Smooth muscle cell (in vitro differentiated cells): ENCODE measurements around the gene TPGS2. TPM values are rescaled to one million over a fixed set of nuclear protein-coding genes. Genes with fewer than 3 reads are reported as not detected.

ENCODE experiments used
- DNase-seq: peaks from one replicate; lab custom pipeline; 2025; ENCODE audit not compliant: unreplicated experiment; lab: John Stamatoyannopoulos, UW
- H2AFZ ChIP-seq: fragments of 200-600 bp; sonication (generic); 2 replicates; pipeline ENCODE4 v1.6.0; 2016; ENCODE audit warnings: antibody characterized with exemption, low read depth, mild to moderate bottlenecking
- H3F3A ChIP-seq: fragments of 200-600 bp; sonication (generic); 2 replicates; pipeline ENCODE4 v1.6.0; 2017; ENCODE audit warnings: antibody characterized with exemption, low read depth
- H3K27ac ChIP-seq: fragments of 200-600 bp; sonication (generic); 2 replicates; pipeline ENCODE4 v1.5.1; 2016; ENCODE audit warnings: low read depth, mild to moderate bottlenecking
- H3K27me3 ChIP-seq: fragments of 200-600 bp; sonication (generic); 2 replicates; pipeline ENCODE4 v1.6.1; 2016; ENCODE audit warnings: low read depth, mild to moderate bottlenecking
- H3K36me3 ChIP-seq: fragments of 200-600 bp; sonication (generic); 2 replicates; pipeline ENCODE4 v1.5.1; 2016; ENCODE audit warnings: low read depth
- H3K4me1 ChIP-seq: fragments of 200-600 bp; sonication (generic); 2 replicates; pipeline ENCODE4 v1.5.1; 2016; ENCODE audit warnings: low read depth
- H3K4me2 ChIP-seq: fragments of 200-600 bp; sonication (generic); 2 replicates; pipeline ENCODE4 v1.6.0; 2016; ENCODE audit warnings: mild to moderate bottlenecking
- H3K4me3 ChIP-seq: fragments of 200-600 bp; sonication (generic); 2 replicates; pipeline ENCODE4 v1.5.1; 2016; ENCODE audit warnings: mild to moderate bottlenecking
- H3K79me2 ChIP-seq: fragments of 200-600 bp; sonication (generic); 2 replicates; pipeline ENCODE4 v1.6.0; 2016; ENCODE audit warnings: low read depth, mild to moderate bottlenecking
- H3K9ac ChIP-seq: fragments of 200-600 bp; sonication (generic); 2 replicates; pipeline ENCODE4 v1.6.0; 2016; ENCODE audit warnings: low read depth
- H3K9me3 ChIP-seq: fragments of 200-600 bp; sonication (generic); replicated peaks from 2 replicates; pipeline ENCODE4 v1.5.1; 2016; ENCODE audit warnings: low read depth
- H4K20me1 ChIP-seq: fragments of 200-600 bp; sonication (generic); 2 replicates; pipeline ENCODE4 v1.6.0; 2016; ENCODE audit warnings: low read depth
- WGBS: methylation state at CpG from one replicate; pipeline ENCODE4 v1.1.7; 2016; ENCODE audit warnings: low lambda C conversion rate; 5-methylcytosine and 5-hydroxymethylcytosine counted together
- polyA plus RNA-seq: library from polyadenylated mRNA; unstranded; fragments of >200 nt; fragmentation: Nextera tagmentation; extraction: Ambion mirVana; gene quantifications from 2 replicates; pipeline ENCODE4 v1.2.1, GENCODE V29; 2016
- total RNA-seq: library from RNA; depleted of rRNA; stranded (reverse); fragments of >200 nt; gene quantifications from 2 replicates; pipeline ENCODE4 v1.2.3, GENCODE V29; 2014
- TF ChIP-seq, protein P1 (sequence below): fragments of 200-600 bp; sonication (generic); IDR thresholded peaks from 2 replicates; pipeline ENCODE4 v1.5.1; 2017; ENCODE audit warnings: borderline replicate concordance, mild to moderate bottlenecking, antibody characterized with exemption; ENCODE audit not compliant: insufficient read depth, poor library complexity, severe bottlenecking

The TPGS2 gene
- total and polyA plus RNA-seq, 2 experiments from 2014 or later: 99.2 to 157 TPM

DNA sequence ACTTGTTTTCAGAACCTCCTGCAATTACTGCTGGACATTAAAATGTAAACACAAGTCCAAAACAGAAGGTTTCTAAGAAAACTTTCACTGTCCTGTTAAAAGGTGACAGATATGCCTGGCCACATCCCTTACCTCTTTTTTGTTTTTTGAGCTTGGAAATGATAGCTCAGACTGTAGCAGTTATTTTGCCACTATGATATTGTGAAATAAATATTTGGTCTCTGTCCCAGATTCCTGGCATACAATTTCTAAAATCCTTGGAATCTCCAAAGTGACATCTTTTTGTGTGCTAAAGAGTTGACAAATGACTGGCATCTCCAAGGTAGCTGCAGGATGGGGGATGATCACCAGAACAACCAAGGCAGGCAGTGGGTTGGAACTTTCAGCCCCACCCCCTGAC lies 16.8 kb downstream of the TPGS2 start:
- Histone ChIP-seq H3K27me3 (no peaks in the 10 kb centered on the region), H3F3A (no peaks in the 10 kb centered on the region), H3K4me1 (no peaks in the 10 kb centered on the region), H3K27ac (no peak overlapping the region), H3K4me3 (no peak overlapping the region), H4K20me1 (peaks cover 26% of the 10 kb centered on the region), H3K79me2 (no peaks in the 10 kb centered on the region), H3K9me3 (no peaks in the 10 kb centered on the region), H3K9ac (no peak overlapping the region), H2AFZ (no peak overlapping the region), H3K4me2 (no peak overlapping the region), H3K36me3 (no peaks in the 10 kb centered on the region)
- TF ChIP-seq, protein P1, sequence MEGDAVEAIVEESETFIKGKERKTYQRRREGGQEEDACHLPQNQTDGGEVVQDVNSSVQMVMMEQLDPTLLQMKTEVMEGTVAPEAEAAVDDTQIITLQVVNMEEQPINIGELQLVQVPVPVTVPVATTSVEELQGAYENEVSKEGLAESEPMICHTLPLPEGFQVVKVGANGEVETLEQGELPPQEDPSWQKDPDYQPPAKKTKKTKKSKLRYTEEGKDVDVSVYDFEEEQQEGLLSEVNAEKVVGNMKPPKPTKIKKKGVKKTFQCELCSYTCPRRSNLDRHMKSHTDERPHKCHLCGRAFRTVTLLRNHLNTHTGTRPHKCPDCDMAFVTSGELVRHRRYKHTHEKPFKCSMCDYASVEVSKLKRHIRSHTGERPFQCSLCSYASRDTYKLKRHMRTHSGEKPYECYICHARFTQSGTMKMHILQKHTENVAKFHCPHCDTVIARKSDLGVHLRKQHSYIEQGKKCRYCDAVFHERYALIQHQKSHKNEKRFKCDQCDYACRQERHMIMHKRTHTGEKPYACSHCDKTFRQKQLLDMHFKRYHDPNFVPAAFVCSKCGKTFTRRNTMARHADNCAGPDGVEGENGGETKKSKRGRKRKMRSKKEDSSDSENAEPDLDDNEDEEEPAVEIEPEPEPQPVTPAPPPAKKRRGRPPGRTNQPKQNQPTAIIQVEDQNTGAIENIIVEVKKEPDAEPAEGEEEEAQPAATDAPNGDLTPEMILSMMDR: no peak
- no peak for DNase-seq

DNA sequence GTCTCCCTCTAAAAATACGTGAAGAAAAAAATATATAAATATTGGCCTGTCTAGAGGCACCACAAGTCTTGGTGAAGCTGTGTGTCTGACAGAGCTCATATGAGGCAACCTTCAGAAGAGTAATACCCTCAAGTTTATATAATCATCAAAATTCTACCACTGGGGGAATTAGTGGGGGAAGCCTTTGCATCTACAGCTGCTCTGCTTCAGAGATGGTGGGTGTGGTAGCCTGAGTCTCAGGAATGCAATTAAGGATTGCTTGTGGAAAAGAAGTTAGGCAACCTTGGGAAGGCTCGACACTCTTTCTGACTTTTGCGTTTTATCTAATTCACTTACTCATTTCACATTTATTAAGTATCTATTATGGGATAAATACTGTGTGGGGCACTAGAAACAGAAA lies 17.4 kb downstream of the TPGS2 start:
- Histone ChIP-seq H4K20me1 (peaks cover 26% of the 10 kb centered on the region), H2AFZ (no peak overlapping the region), H3K27ac (no peak overlapping the region), H3K9ac (no peak overlapping the region), H3K9me3 (no peaks in the 10 kb centered on the region), H3K79me2 (no peaks in the 10 kb centered on the region), H3K4me3 (no peak overlapping the region), H3K4me2 (no peak overlapping the region), H3K4me1 (no peaks in the 10 kb centered on the region), H3F3A (no peaks in the 10 kb centered on the region), H3K27me3 (no peaks in the 10 kb centered on the region), H3K36me3 (no peaks in the 10 kb centered on the region)
- 72% methylated on average over 3 of the region's 3 CpGs for WGBS
- TF ChIP-seq, protein P1: no peak
- no peak for DNase-seq

DNA sequence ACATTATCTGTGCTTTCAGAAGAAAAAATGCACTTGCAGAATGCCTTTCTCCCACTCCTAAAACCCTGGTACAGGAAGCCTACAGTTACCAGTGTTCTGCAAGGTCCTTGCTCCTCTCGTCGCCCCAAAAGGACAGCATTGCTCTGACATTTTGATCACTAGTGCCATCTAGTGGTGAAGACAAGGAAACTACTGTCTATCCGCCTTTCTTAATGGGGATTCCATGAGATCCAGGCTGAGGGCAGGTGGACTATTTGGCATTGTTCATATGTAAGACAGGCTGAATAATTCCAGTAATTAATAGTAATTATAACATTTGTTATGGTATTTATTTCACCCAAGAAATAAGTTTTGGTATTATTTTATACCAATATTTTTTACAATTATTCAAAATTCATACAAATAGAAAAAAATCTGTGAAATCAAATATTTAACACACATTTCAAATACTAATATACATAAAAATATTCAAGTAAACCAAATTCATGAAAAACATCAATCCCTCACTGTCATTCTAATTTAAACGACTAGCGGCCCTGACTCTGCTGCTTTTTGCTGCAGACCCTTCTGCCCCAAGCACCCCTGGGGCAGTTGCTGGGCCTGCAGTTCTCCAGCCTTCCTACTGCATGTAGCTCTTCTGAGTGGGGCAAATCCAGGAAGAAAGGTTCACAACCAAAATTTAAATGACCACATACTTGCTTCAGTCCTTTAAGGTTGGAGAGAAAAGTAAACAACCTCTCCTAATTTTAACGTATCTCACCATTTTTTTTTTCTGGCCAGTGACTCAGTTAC lies 19.0 kb downstream of the TPGS2 start:
- no peaks in the 10 kb centered on the region for H3K9me3 ChIP-seq
- H3K4me1 ChIP-seq: no peaks in the 10 kb centered on the region
- H3K79me2 ChIP-seq: no peaks in the 10 kb centered on the region
- no peaks in the 10 kb centered on the region for H3K36me3 ChIP-seq
- H3K27ac ChIP-seq: no peak overlapping the region
- 43% methylated on average over 6 of the region's 6 CpGs for WGBS
- no peak overlapping the region for H3K4me3 ChIP-seq
- H3K4me2 ChIP-seq: no peak overlapping the region
- H3F3A ChIP-seq: no peaks in the 10 kb centered on the region
- TF ChIP-seq, protein P1: peak; percentile 71
- DNase-seq: no peak
- no peak overlapping the region for H2AFZ ChIP-seq
- no peaks in the 10 kb centered on the region for H3K27me3 ChIP-seq
- no peak overlapping the region for H3K9ac ChIP-seq
- peaks cover 26% of the 10 kb centered on the region for H4K20me1 ChIP-seq

DNA sequence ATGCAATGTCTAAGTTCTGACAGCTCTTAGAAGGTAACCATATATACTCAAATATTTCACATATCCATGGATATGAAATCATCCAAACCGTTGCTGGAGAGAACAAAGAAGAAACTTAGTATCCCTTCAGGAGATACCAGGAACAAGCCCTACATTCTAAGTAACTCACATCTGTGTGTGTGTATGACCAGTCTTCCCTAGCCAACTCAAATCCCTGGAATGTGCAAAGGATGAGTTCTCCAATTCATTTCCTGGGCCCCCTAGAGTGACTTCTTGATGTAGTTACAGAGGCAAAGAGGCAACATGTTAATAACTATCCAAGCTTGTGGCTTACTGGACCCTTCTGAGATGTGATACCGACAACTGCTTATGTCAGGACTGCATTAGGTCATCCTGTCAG lies 20.1 kb downstream of the TPGS2 start:
- Histone ChIP-seq H4K20me1 (peaks cover 26% of the 10 kb centered on the region), H2AFZ (no peak overlapping the region), H3K4me1 (no peaks in the 10 kb centered on the region), H3K27ac (no peak overlapping the region), H3K4me3 (no peak overlapping the region), H3K79me2 (no peaks in the 10 kb centered on the region), H3K4me2 (no peak overlapping the region), H3K36me3 (no peaks in the 10 kb centered on the region), H3K9ac (no peak overlapping the region), H3K27me3 (no peaks in the 10 kb centered on the region), H3K9me3 (no peaks in the 10 kb centered on the region), H3F3A (no peaks in the 10 kb centered on the region)
- 96% methylated on average over 2 of the region's 2 CpGs for WGBS
- TF ChIP-seq, protein P1: no peak
- DNase-seq: no peak
